NCI-H187 treated with DMSO at 0.1 percent for 48 hours (cell line): ENCODE results near the gene RPSA.
"Not testable (repeated sequence)": the region's sequence is repeated elsewhere in the genome, so short reads cannot be mapped to it uniquely, and the experiment has no call there.

Experiments
- DNase-seq: peaks from one replicate; lab custom pipeline; 2025; lab: John Stamatoyannopoulos, UW

RPSA gene

DNA sequence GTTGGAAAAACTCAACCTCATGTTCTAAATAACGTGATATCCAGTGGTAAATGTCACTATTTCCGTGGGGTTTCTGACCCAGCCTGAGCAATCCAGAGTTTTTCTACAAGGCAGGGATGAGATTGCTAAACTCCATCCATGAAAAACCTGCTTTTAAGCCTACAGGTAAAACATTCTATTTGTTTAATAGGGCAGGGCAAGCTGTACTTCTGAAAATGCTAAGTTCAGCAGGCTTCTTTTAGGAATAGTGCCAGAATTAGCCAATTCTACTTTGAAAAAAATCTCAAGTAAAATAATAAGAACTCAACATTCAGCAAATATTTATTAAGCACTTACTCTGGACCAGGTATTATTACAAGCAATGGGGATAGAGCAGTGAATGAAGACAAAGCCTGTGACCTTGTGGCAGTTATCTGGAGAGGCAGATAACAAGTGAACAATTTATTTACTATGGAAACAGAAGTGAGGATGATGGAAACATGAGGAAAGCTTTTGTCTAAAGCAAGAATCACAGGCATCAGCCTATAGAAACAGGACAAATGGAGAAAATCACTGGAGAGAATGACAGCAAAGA, 13.3 kb downstream of the RPSA start:
- DNase-seq, result no peak

DNA sequence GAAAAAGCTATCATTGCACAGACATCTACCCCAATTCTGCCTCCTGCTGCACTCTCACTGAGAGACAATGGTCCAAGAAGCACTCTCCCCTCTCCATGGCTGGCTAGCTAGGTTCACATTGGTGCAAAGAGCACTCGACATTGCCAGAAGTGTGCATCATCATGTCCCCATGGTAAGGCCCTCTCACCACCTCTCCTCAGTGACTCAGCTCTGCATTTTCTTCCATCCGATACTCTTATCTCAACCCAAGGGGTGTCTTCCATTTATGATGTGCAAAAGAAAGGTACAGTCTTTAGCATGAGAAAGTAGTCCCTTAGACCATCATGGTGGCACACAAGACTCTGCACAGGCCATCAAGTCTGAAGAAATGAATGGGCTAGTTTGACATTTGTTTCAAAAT, 14.0 kb downstream of the RPSA start:
- no peak for DNase-seq

DNA sequence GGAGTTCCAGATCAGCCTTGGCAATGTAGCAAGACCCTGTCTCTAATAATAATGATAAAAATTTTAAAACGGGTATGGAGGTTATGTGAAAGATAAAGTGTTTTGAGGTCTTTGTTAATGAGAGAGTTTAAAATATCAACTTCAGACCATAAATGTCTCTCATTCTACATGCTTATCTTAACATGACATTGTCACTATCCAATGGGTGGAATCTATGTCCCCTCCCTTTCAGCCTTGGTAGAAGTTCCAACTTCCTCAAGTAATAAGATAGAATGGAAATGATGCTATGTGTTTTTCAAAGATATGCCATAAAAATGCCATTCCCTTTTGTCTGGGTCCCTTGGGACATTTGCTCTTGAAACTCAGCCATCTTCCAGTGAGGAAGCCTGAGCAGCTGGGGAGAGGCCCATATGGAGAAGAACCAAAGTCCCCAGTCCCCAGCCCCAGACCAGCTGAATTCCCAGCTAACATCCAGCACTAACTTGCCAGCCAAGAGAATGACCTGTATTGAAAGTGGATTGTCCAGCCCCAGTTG, 17.0 kb downstream of the RPSA start:
- DNase-seq, result no peak

DNA sequence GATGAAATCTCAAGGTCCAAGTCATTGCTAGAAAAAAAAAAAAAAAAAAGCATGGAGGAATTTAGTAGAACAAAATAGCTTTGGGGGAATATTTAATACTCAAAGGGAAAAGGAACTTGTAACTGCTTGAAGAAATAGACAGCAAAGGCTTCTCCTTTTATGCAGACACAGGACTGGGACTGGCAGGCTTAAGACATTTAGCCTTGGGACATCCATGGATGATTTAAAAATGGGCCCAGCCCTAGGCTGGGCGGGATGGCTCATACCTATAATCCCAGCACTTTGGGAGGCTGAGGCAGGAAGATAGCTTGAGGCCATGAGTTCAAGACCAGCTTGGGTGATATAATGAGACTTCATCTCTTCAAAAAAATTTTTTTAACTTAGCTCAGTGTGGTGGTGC, 19.8 kb downstream of the RPSA start:
- DNase-seq, result no peak

DNA sequence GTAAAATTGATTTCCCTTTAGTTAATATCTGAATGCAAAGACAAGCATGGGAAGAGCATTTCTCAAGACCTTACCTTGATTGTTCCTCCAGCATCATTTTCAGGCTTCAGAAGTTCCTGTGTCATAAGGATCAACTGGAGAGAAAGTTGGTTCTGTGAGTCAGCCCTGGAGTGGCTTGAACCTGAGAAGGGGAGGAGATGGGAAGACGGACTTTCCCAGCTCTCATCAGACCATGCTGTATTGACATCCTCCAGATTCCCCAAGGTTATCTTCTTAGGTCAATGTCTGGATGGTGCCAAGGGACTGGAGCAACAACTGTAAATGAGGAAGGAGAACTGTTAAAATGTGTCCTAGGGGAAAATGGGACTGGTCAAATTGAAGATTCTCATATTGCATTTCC, 21.0 kb downstream of the RPSA start:
- no peak for DNase-seq

DNA sequence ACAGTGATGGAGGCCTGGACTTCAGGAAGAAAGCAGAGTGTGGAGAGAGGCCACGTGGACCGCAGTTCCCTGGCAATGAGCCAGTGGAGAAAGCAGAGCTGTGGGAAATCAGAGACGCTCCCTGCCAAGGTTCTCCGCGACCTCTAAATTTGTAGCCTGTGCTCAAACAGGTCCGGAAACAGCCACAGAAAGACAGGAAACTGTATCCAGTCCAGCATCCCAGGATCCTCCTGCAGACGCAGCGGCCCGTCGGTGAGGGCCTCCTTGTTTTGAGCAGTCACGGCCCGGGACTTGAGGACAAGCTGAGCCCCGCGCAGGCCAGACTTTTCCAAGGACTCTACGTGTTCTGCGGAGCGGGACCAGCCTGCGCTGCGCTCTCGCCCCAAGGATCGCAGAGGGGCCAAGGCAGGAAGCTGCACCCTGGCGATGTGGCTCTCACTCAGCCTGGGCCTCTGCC, 22.3 kb downstream of the RPSA start:
- no peak for DNase-seq

GRCh38 chr3:39429466-39429865, 22.9 kb downstream of the RPSA start:
- no peak for DNase-seq

GRCh38 chr3:39432342-39432741, 25.8 kb downstream of the RPSA start:
- DNase-seq, result no peak

- DNase-seq, result no peak
Observed at GRCh38 chr3:39433642-39434041, 27.1 kb downstream of the RPSA start.

- DNase-seq, result no peak
Observed at GRCh38 chr3:39434574-39434973, 28.1 kb downstream of the RPSA start.

DNA sequence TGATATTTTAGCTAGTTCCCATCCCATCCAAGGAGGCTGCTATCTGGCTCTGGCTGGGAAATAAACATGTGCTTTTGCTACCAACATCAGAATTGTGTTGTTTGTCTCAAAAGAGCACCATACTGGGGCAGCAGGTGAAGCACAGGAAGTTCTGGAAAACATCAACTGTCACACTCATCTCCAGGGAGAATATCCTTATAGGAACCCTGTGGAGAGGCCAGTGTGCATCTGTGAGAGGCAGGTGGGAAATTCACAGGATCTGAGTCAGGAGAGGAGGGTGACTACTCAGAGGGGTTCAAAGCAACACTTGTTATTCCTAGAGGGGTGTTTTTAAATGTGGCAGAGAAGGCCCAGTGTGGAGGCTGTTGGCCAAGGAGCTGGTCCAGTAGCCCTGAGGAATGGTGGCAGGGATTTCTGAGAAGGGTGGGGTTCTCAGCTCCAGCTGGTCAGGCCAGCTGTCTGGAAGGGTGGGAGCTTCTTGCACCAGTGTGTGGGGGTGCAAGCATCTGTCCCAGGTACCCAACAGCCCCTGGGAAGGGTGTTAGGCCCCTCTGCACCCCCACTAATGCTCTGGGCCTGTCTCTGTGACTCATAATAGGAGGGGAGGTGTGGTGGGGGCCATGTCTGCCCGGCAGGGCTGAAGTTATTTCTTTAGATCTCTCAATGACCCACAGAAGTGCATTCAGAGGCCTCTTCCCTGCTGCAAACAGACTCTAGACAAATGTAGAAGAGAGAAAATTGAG, 28.7 kb downstream of the RPSA start:
- no peak for DNase-seq

DNA sequence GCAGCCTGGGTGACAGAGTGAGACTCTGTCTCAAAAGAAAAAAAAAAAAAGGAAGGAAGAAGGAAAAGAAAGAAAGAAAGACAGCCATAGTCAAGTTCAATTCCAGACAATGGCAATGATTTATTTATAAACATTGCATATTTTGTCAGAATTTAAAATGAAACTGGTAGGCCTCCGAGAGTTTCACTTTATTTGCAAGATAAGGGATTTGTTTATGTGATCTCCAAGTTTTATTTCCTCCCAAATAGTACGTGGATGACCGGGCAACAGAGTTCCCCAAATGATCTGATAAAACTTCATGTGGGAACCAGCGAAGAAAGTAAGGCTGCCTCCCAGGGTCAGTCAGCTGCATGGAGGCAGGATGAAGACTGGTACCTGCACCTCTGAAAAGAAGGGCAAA, 32.4 kb downstream of the RPSA start:
- DNase-seq, result no peak

DNA sequence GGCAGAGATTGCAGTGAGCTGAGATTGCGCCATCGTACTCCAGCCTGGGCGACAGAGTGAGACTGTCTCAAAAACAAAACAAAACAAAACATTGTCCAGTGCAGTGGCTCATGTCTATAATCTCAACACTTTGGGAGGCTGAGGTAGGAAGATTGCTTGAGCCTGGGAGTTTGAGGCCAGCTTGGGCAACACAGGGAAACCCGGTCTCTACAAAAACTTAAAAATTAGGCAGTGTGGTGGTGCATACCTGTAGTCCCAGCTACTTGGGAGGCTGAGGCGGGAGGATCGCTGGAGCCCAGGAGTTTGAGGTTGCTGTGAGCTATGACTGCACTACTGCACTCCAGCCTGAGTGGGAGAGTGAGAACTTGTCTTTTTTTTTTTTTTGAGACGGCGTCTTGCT, 33.8 kb downstream of the RPSA start:
- DNase-seq, result no peak

DNA sequence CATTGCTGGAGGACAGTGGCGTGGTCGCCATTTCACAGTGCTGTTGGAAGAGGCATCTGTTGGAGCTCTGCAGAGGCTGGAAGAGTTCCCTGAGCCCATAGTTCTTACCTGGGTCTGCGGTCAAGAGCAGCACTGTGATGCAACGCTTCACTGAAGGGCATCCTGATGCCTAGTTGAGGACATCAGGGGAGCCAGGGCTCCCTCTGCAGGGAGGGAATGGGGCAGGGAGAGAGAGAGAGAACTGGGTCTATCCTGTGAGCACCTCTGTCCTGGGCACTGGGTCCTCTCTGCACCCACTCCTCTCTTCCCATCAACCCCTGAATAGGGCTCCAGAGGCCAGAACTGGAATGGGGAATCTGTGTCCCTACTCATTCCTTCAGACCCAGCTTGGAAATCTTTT, 37.0 kb downstream of the RPSA start:
- no peak for DNase-seq

- no peak for DNase-seq
Observed at GRCh38 chr3:39445927-39446326, 39.4 kb downstream of the RPSA start.

- no peak for DNase-seq
Observed at GRCh38 chr3:39446444-39446843, 39.9 kb downstream of the RPSA start.

DNA sequence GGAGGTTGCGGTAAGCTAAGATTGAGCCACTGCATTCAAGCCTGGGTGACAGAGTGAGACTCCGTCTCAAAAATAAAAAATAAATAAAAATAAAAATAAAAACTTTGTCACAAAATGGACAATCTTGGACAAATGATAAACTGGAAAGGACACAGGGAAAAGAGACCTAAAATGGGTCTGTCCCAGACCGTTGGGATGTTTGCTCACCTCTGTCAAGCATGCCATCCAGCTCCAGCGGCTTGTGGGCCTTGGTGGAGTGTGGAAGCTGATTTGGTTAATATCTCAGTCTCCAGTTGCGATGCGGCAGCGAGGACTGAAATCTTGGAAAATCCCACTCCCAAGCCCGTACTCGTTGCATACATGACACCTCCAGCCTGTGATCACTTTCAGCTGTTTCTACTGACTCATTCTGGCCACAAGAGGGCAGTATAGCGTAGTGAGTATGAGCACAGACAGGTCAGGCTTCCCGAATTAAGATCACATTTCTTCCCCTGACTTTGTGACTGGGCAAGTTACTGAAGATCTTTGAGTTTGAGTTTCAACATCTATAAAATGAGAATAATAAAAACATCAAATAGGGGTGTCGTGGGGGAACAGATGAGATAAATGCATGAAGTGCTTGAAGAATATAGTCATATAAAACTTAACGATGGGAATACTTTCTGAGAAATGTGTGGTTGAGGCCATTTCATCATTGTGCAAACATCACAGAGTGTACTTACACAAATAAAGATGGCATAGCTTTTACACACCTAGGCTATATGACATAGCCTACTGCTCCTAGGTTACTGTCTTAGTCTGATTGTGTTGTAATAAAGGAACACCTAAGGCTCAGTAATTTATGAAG, 41.3 kb downstream of the RPSA start:
- no peak for DNase-seq

GRCh38 chr3:39448506-39449233, 42.1 kb downstream of the RPSA start:
- DNase-seq, result no peak

DNA sequence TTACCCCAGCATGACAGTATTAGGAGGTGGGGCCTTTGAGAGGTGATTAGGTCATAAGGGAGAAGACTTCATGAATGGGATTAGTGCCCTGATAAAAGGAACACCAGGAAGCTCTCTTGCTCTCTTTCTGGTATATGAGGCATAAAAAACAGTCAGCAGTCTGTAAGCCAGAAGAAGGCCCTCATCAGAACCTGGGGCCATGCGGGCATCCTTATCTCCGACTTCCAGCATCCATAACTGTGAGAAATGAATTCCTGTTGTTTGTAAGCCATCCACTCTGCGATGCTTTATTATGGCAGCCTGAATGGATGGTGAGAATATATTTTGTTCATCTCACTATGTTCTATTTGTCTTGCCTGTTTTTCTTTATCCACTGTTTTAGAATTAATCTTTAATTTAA, 43.3 kb downstream of the RPSA start:
- DNase-seq, result no peak

- DNase-seq, result no peak
Observed at GRCh38 chr3:39453134-39453533, 46.6 kb downstream of the RPSA start.

GRCh38 chr3:39453872-39454271, 47.4 kb downstream of the RPSA start:
- not testable (repeated sequence) for DNase-seq

DNA sequence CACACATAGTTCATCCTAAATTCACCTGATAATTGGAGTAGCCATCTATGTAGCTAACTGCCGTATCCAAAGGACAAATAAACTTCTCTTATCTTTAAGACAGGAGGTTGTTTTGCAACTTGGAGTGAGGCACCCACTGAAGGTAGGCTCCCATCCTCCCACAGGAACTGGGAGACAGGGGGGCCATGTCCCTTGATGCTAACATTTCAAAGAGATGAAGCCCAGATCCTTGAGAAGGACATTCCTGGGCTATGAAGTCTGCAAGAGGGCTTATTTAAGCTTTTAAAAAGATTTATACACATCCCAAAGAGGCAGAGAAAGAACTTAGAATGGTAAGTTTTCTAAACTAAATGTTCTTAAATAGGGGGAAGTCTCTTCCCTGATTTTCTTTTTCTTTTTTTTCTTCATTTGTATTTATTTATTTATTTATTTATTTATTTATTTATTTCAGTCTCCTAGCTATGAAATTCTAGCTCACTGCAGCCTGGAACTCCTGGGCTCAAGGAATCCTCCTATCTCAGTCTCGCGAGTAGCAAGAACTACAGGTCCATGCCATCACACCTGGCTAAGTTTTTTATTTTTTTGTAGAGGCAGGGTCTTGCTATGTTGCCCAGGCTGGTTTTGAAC, 48.2 kb downstream of the RPSA start:
- no peak for DNase-seq
